Coronary artery (tissue), 2 donors: ENCODE results near the gene COX6B1.

Experiments used
- DNase-seq: peaks from one replicate; pipeline ENCODE4 v3.0.0-alpha.2; 2017; ENCODE audit warnings: low spot score
- H3K27ac ChIP-seq, 2 donors: fragments of 200-600 bp; sonication (generic); one replicate each; pipeline ENCODE4 v1.5.1; 2016 to 2019
- H3K4me3 ChIP-seq: fragments of 200-600 bp; sonication (generic); 2 replicates; pipeline ENCODE4 v1.5.1; 2016; ENCODE audit warnings: mild to moderate bottlenecking, moderate library complexity
- TF ChIP-seq, protein P1 (sequence below): fragments of 200-600 bp; sonication (generic); IDR thresholded peaks from one replicate; pipeline ENCODE4 v1.5.1; 2019; ENCODE audit warnings: antibody characterized with exemption

The COX6B1 gene

GRCh38 chr19:35612559-35613321 is 35.4 kb upstream of the COX6B1 start, which contains the start of gene HAUS5:
HAUS5 (plus strand) TSS chr19:35612735; CDS start chr19:35612795, 60 bp downstream.
- TF ChIP-seq, protein P1, sequence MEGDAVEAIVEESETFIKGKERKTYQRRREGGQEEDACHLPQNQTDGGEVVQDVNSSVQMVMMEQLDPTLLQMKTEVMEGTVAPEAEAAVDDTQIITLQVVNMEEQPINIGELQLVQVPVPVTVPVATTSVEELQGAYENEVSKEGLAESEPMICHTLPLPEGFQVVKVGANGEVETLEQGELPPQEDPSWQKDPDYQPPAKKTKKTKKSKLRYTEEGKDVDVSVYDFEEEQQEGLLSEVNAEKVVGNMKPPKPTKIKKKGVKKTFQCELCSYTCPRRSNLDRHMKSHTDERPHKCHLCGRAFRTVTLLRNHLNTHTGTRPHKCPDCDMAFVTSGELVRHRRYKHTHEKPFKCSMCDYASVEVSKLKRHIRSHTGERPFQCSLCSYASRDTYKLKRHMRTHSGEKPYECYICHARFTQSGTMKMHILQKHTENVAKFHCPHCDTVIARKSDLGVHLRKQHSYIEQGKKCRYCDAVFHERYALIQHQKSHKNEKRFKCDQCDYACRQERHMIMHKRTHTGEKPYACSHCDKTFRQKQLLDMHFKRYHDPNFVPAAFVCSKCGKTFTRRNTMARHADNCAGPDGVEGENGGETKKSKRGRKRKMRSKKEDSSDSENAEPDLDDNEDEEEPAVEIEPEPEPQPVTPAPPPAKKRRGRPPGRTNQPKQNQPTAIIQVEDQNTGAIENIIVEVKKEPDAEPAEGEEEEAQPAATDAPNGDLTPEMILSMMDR: no peak
- peak within 1 kb of the TSS; percentile 57 to 68 for H3K27ac ChIP-seq
- H3K4me3 ChIP-seq: peak within 1 kb of the TSS; percentile 80
- peak; percentile 94 for DNase-seq

DNA sequence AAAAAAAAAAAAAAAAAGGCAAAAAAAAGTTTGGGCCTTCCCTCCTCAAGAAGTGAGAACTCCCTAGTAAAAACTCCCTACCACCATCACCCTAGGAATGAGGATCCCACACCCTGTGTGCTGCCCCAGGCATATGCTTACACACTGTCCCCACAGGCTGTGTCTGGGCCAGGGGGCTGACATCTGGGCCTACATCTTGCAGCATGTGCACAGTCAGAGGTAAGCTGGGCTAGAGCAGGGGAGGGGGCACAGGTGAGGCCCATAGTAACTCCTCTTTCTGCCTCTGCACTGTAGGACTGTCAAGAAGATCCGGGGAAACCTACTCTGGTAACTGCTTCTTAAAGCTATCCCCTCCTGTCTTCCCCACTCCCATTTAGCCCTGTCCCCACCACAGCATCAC is 34.5 kb upstream of the COX6B1 start:
- Histone ChIP-seq H3K27ac (no peak overlapping the region), H3K4me3 (no peak overlapping the region)
- TF ChIP-seq, protein P1: no peak
- no peak for DNase-seq

DNA sequence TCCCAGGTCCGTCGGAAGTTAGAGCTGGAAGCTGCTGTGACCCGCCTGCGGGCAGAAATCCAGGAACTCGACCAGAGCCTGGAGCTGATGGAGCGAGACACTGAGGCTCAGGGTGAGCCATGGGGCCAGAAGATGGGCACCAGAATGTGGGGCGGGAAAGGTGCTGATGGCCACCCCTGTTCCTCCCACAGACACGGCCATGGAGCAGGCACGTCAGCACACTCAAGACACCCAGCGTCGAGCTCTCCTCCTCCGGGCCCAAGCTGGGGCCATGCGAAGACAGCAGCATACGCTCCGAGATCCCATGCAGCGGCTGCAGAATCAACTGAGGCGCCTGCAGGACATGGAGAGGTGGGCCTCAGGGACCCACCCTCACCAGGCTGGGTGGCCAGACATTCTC is 33.1 kb upstream of the COX6B1 start:
- DNase-seq: no peak
- TF ChIP-seq, protein P1: no peak
- Histone ChIP-seq H3K4me3 (no peak overlapping the region), H3K27ac (no peak overlapping the region)

DNA sequence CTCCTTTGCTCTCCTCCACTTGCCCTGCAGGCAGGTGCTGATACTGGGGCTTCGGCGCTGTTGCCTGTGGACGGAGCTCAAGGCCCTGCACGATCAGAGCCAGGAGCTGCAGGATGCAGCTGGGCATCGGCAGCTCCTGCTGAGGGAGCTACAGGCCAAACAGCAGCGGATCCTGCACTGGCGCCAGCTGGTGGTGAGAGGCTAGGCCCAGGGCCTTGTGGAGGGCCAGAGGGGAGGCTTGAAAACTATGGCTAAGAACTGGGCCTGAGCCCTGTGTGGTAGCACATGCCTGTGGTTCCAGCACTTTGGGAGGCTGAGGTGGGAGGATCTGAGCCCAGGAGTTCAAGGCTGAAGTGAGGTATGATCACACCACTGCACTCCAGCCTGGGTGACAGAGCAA is 29.3 kb upstream of the COX6B1 start:
- DNase-seq: no peak
- H3K27ac ChIP-seq: no peak overlapping the region
- no peak overlapping the region for H3K4me3 ChIP-seq
- TF ChIP-seq, protein P1: no peak

GRCh38 chr19:35619290-35619923 is 28.7 kb upstream of the COX6B1 start:
- Histone ChIP-seq H3K4me3 (no peak overlapping the region), H3K27ac (no peak overlapping the region)
- TF ChIP-seq, protein P1: no peak
- DNase-seq: no peak

DNA sequence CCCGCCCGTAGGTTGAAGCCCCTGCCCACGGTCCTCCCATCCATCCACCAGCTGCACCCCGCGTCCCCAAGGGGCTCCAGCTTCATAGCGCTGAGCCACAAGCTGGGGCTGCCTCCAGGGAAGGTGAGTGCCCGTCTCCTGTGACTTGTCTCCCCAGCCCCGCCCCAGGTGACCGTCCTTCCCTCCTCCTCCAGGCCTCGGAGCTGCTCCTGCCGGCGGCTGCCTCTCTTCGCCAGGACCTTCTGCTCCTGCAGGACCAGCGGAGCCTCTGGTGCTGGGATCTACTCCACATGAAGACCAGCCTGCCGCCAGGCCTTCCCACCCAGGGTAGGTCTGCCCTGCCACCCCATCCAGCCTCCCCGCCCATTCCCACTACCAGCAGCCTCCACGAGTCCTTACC is 28.1 kb upstream of the COX6B1 start:
- no peak for DNase-seq
- no peak overlapping the region for H3K4me3 ChIP-seq
- H3K27ac ChIP-seq: no peak overlapping the region
- TF ChIP-seq, protein P1: no peak

DNA sequence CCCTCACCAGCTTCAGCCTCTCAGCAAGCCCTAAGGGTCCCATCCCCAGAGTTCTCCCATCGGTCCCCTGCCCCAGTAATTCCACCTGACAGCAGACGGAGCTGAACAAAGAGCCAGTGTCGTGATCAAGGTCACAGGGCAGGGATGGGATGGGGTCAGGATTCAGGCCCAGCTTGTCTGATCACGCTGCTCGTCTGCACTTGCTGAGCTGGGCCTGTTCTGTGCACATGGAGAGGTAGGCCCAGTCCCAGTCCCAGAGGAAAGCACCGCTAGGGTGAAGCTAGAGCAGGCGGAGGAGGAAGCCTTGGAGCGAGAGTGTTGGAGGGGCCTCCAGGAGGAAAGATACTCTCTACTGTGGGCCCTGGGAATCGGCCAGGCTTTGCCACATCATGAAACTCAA is 26.4 kb upstream of the COX6B1 start:
- Histone ChIP-seq H3K4me3 (no peak overlapping the region), H3K27ac (no peak overlapping the region)
- DNase-seq: no peak
- TF ChIP-seq, protein P1: no peak
